ENCODE results near the gene CH25H. TPM values are rescaled to one million over a fixed set of nuclear protein-coding genes. Genes with fewer than 3 reads are reported as not detected.

CH25H gene
- total RNA-seq, 1 experiment from 2014 or later = 0.22 TPM

DNA sequence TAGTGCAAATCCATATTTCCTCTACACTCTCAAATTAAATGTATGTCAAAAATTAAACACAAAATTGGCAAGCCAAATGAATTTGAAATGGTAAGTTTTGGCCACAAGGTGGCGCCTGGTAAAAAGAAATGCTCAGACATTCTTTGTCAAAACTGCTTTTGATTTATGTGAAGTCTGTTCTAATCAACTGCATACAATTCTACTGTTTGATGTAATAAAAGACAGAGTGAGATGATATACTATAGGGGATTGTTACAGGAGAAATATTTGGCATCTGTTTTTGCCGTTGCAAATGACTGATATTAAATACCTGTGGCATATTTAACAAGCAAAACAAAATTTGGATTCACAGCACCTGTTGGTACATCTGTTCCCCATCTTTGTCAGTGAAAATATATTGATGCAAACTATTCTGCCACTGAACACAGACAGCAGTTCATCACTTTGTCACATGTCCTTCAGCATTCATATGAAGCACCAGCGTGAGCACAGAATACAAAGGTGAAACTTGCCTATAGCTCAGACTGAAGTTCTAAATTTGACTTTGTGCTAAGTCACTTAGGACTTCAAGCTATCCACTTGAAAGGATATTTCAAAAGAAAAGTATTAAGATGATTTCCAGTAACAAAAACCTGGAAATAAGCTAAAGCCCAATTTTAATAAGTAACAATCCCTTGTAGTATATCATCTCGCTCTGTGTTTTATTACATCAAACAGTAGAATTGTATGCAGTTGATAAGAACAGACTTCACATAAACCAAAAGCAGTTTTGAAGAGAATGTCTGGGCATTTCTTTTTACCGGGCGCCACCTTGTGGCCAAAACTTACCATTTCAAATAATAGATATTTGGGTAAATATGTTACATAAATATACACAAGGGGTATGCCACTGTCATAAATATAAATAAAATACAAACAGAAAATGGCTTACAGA lies 10.2 kb upstream of the CH25H start:
- no peaks in the 10 kb centered on the region for H3K9me3 ChIP-seq (replicated peaks)
- no peak overlapping the region for H3K4me3 ChIP-seq
- peak; percentile 27 to 65 for DNase-seq
- H3K4me1 ChIP-seq = peaks cover 5% of the 10 kb centered on the region; the same call in 1 of the 2 replicates
- H3K36me3 ChIP-seq = no peaks in the 10 kb centered on the region
- H3K27ac ChIP-seq = no peak overlapping the region
- H3K27me3 ChIP-seq = no peaks in the 10 kb centered on the region

DNA sequence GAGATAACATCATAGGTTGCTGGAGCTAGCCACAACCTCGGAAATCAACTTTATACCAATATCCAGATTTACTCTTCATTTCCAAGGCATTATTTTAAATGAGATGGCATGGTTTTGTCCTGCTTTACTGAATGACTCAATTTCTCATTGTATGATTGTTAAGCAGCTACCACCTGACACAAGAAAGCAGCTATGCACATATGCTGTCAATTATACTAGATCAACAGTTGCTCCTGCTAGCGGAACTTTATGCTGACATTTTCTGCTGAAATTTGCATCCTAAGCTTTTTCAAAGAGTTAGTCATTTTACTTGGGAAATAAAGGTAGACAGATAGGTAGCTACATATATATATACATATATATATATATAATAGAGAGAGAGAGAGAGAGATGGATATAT lies 8.9 kb upstream of the CH25H start:
- Histone ChIP-seq H3K4me3 (no peak overlapping the region), H3K9me3 (replicated peaks) (no peaks in the 10 kb centered on the region), H3K36me3 (no peaks in the 10 kb centered on the region), H3K27me3 (no peaks in the 10 kb centered on the region), H3K27ac (no peak overlapping the region), H3K4me1 (peaks cover 5% of the 10 kb centered on the region; the same call in 1 of the 2 replicates)
- no peak for DNase-seq

DNA sequence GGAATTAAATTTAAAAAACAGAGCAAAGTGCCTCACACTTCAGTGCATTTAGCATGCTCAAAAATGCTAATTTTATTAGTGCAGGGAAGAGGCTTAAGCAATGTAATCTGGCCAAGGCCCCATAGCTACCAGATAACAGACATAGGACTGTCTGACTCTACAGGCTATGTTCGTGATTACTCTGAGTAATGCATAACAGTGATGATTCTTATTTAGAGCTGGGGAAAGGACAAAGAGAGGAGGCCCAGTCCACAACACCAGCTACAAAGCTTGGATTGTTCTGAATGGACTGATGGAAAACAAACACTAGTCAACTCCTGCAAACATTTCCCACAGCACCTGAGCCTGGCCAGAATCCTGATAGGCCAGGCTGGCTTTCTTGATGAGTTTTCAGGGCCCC lies 8.4 kb upstream of the CH25H start:
- Histone ChIP-seq H3K4me3 (no peak overlapping the region), H3K4me1 (peaks cover 5% of the 10 kb centered on the region; the same call in 1 of the 2 replicates), H3K27ac (no peak overlapping the region), H3K36me3 (no peaks in the 10 kb centered on the region), H3K27me3 (no peaks in the 10 kb centered on the region), H3K9me3 (replicated peaks) (no peaks in the 10 kb centered on the region)
- no peak for DNase-seq

DNA sequence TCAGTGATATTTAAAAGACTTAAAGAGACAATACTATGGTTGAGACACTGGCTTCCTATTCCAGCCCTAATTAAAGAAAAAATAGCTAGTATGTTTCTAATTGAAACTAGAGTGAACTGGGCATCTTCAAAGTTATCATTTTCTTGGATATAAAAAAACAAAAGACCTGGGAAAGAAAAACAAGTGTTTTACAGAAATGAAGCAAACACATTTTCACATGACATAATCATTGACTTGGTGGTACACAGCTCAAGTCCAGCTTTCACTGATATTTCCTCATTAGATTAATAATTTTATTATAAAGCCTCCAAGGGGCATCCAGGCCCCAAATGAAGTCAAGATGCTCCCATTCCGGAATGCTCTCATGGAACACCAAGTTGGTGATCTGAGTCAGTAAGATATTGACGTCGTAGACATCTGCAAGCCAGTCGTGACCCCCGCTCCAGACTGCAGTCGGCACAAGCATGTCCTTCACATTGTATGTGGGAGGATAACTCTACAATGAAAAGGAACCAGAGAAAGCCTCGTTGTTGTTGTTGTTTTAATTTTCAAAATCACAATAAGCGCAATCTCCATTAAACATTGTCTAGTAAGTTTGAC lies 7.5 kb upstream of the CH25H start:
- no peak overlapping the region for H3K27ac ChIP-seq
- peaks cover 5% of the 10 kb centered on the region; the same call in 1 of the 2 replicates for H3K4me1 ChIP-seq
- DNase-seq = no peak
- no peak overlapping the region for H3K4me3 ChIP-seq
- H3K9me3 ChIP-seq (replicated peaks) = no peaks in the 10 kb centered on the region
- no peaks in the 10 kb centered on the region for H3K27me3 ChIP-seq
- no peaks in the 10 kb centered on the region for H3K36me3 ChIP-seq

DNA sequence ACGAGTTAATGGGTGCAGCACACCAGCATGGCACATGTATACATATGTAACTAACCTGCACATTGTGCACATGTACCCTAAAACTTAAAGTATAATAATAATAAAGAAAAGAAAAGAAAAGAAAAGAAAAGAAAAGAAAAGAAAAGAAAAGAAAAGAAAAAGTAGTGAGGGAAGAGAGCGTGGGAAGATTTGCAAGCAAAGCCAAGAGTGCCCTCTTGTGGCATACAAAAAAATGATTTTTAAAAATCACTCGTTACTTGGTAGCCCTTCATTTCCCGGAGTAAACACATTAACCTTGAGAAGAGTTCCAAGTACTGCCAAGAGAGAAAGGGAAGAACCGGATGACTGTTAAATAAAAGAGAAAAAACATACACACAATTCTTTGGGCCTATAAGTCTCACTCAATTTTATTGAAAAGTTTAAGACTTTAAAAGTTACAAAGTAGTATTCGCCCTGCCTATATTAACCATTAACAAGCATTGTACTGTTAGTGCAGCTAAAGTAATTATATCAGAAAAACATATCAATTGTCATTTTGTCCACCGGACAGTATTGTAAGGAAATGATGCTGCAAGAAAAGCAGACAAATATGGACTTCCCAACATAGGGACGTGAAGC lies 6.2 kb upstream of the CH25H start:
- Histone ChIP-seq H3K27me3 (no peaks in the 10 kb centered on the region), H3K9me3 (replicated peaks) (no peaks in the 10 kb centered on the region), H3K36me3 (no peaks in the 10 kb centered on the region), H3K27ac (no peak overlapping the region), H3K4me1 (peaks cover 5% of the 10 kb centered on the region; the same call in 1 of the 2 replicates), H3K4me3 (no peak overlapping the region)
- DNase-seq = peak in 1 of 2 experiments; percentile 49

DNA sequence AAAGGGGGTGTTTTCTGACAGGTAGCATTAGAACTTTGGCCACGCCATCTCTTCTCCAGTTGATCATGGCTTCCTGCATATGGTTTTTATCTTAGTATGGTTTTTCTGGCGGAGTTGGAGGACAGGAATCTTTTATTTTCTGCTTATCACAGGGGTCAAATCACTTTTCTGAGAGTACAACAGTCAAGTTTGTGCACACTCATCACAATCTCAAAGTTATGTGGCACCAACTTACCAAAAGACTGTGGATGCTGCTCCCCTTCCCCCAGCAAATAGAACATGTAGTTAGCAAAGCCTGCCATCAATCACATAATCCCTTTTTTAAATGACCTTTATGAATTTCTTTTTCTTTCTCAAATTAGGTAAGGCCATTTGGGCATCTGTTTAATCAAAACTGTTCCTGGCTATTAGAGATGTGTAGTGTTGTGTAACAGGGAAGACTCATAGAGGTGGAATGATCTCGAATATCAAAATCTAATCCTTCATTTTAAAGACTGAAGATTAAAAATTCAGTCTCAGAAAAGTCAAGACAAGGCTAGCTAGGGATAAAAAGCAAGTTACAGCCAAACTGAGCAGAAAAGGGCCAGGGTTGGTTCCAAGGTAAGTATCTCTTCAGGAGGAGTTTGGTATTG lies 3.8 kb upstream of the CH25H start:
- Histone ChIP-seq H3K4me3 (no peak overlapping the region), H3K36me3 (no peaks in the 10 kb centered on the region), H3K27me3 (no peaks in the 10 kb centered on the region), H3K27ac (no peak overlapping the region), H3K4me1 (no peaks in the 10 kb centered on the region), H3K9me3 (replicated peaks) (no peaks in the 10 kb centered on the region)
- DNase-seq = no peak

DNA sequence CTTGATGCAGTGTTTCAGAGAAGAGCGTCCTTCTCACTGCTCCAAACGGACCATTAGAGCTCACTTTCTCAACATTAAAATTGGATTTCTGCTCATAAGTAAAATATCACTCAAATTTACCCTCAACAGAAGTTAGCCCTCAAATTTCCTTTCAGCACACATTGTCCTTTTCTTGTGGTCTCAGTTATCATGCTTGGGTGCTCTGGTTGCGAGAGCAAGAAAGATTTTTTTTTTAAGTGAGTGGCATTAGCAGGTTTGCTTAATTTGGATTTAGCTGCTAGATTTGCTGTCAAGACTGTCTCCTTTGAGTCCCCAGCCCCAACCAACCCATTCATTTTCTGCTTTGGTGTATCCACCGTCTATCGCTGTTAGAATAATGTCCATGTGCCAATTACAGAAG lies 2.6 kb upstream of the CH25H start:
- Histone ChIP-seq H3K27ac (no peak overlapping the region), H3K9me3 (replicated peaks) (no peaks in the 10 kb centered on the region), H3K4me3 (no peak overlapping the region), H3K36me3 (no peaks in the 10 kb centered on the region), H3K27me3 (no peaks in the 10 kb centered on the region), H3K4me1 (no peaks in the 10 kb centered on the region)
- DNase-seq = no peak

DNA sequence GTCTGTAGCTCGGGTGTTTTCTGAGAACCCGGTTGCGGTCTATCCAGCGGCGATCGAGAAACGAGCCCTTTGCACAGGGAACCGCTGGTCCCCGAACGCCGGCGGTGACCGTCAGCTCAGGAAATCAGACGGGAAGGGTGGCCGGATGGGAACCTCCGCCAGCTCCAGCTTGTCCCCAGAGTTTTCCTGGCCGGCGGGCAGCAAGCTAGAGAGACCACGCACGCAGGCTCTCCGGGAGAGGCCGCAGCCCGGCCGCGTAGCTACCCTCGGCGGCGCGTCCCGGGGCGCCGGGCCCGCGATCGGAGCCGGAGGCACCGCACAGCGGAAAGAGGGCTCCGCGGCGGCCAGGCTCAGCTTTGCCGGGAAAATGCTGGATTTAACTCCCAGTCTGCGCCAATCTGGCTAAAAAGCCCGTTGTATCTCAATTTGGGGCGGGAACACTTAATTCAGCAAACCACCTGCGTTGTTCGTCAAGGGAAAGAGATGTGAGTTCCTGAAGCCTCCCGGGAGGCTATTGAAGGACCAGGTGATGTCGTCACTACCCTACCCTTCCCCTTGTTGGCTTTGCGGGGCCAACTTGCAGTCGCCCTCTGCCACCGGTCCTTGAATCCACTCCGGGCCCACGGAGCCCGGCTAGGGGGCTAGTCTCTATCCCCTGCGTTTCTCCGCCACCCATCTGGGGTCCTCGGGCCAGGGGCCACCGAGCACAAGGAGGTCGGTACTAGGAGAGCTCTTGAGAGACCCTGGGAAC lies 859 bp upstream of the CH25H start:
- H3K9me3 ChIP-seq (replicated peaks) = no peaks in the 10 kb centered on the region
- no peak overlapping the region for H3K27ac ChIP-seq

DNA sequence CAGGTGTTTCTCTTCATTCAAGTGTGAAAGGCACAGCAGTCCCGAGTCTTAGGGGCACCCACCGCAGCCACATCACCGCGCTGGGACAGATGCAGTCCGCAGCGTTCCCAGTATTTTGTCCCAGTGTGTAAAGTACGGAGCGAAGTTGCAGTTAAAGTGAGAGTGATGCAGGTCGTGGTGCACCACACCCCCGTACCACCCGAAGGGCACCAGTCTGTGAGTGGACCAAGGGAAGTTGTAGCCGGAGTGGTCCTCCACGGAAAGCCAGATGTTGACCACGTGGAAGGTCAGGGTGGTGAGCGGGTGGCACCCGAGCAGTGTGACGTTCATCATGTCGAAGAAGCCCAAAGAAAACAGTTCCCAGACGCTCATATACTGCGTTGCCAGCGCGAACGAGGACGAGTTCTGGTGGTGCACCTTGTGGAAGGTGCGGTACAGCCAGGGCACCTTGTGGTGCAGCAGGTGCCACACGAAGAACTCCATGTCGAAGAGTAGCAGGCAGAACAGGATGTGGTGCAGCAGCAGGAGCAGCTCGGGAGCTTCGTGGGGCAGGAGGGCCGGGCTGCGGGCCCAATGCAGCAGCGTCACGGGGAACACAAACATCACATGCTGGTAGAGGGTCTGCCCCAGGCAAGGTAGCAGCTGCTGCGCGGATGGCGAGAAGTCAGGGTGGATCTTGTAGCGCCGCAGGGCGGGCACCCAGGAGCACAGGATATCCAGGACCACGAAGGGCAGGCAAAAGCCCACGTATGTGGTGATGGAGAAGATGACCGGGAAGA lies 526 bp downstream of the CH25H start:
- H3K27me3 ChIP-seq = no peaks in the 10 kb centered on the region
- no peak overlapping the region for H3K27ac ChIP-seq
- H3K9me3 ChIP-seq (replicated peaks) = no peaks in the 10 kb centered on the region
- peak; percentile 72 to 73 for DNase-seq
- no peaks in the 10 kb centered on the region for H3K4me1 ChIP-seq
- peak overlapping the region; percentile 43 for H3K4me3 ChIP-seq
- no peaks in the 10 kb centered on the region for H3K36me3 ChIP-seq

More for the DNA sequence above, 859 bp upstream of the CH25H start:
- Histone ChIP-seq H3K27me3 (no peaks in the 10 kb centered on the region), H3K36me3 (no peaks in the 10 kb centered on the region), H3K4me3 (peak overlapping the region; percentile 43), H3K4me1 (no peaks in the 10 kb centered on the region)
- DNase-seq = peak in 1 of 2 experiments; percentile 9

DNA sequence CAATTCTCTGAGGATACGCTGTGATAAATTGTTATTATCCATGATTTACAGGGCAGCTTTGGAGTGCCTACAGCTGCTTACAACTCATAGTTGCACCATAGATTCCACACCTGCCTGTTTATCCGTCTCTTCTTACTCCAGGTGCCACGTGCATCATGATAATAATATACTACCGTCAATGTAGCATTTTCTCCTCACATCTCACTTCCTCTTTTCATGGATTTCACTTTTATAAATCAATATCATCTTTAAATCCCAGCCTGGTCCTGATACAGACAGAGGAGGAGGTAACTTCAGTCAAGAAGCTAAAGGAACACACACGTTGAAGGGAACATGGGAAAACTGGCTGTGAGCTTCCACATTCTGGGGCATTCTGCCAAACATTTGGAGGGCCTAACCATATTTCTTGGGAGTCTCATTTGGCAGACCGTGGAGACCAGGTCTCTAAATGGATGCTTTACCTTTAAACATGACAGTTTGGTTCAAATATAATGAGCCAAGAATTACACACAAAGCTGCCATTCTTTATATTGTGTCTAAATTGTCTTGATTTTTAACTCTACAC lies 2.4 kb downstream of the CH25H start:
- peak in 1 of 2 experiments; percentile 7 for DNase-seq
- Histone ChIP-seq H3K9me3 (replicated peaks) (no peaks in the 10 kb centered on the region), H3K36me3 (no peaks in the 10 kb centered on the region), H3K4me3 (no peak overlapping the region), H3K4me1 (no peaks in the 10 kb centered on the region), H3K27ac (no peak overlapping the region), H3K27me3 (no peaks in the 10 kb centered on the region)

DNA sequence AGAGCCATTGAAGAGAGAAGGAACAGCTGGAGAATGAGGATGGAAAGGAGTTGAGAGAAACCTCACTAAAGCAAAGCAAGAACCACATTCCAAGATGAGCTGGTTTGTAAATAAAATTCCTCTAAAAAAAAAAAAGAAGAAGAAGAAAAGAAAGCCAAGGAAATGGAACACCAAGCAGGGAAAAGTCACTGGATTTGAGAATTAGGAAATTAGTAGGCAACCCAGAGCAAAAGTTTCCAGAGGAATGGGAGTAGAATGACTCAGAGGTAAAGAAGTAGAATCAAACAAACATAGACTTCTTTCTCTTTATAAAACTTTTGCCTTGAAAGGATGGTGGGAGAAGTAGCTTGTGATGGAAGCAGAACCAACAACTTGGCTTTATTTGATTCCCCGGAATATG lies 3.9 kb downstream of the CH25H start:
- no peak overlapping the region for H3K27ac ChIP-seq
- no peak for DNase-seq
- H3K9me3 ChIP-seq (replicated peaks) = no peaks in the 10 kb centered on the region
- no peaks in the 10 kb centered on the region for H3K4me1 ChIP-seq
- no peaks in the 10 kb centered on the region for H3K27me3 ChIP-seq
- H3K4me3 ChIP-seq = no peak overlapping the region
- H3K36me3 ChIP-seq = no peaks in the 10 kb centered on the region

DNA sequence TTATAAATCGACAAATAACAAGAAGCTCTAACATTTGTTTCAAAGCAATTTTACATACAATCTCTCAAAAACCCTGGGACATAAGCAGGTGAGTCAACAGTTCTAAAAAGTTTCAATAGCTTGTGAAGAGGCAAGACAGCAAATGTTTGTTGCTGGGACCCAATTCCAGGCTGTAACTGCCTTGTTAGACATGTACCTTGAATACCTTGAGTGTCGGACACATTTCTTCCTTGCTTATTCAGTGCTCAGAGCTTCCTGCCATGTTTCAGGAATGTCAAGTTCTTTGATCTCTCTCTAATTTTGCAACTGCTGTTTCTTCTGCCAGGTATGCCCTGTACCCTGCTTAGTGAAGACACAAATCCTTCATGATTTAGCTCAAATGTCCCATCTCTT lies 5.1 kb downstream of the CH25H start:
- Histone ChIP-seq H3K9me3 (replicated peaks) (no peaks in the 10 kb centered on the region), H3K4me1 (no peaks in the 10 kb centered on the region), H3K27me3 (no peaks in the 10 kb centered on the region), H3K27ac (no peak overlapping the region), H3K4me3 (no peak overlapping the region), H3K36me3 (no peaks in the 10 kb centered on the region)
- no peak for DNase-seq

DNA sequence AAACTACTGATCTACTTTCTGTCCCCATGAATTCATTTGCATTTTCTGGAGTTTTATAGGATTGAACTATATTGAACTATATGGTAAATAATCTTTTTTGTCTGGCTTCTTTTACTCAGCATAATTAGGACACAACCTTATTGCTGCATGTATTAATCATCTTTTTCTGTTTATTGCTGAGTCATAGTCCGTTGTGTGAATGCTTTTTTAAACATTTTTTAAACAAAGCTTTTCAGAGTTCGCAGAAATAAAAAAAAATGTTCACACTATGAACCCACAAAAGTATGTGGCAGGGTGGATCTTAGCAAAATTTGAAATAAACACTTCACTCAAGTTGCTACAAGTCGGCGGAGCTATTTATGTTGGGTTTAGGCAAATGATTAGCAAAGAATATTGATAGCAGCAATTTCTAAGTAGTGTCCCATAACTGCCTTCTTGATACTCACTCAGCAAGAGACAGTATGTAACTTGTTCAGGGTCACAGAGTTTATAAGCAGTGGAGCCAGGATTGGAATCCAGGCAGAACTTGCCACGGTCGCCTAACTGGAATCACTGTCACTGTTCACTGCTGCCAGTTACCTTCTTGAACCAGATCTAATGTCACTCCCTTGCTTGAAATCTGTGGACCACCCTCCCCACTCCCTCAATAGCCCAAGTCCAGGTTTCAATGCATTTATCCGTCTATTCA lies 5.6 kb downstream of the CH25H start:
- Histone ChIP-seq H3K4me1 (no peaks in the 10 kb centered on the region), H3K27ac (no peak overlapping the region), H3K4me3 (no peak overlapping the region), H3K27me3 (no peaks in the 10 kb centered on the region), H3K36me3 (no peaks in the 10 kb centered on the region), H3K9me3 (replicated peaks) (no peaks in the 10 kb centered on the region)
- no peak for DNase-seq
